CD4-positive, alpha-beta T cell (primary cell): ENCODE data around the gene TGM5. TPM values are rescaled to one million over a fixed set of nuclear protein-coding genes. Genes with fewer than 3 reads are reported as not detected.

Experiments used
- ATAC-seq: fragments of 200-7000 bp; cut with Tn5 transposase; one replicate; pipeline ENCODE4 v1.10.0; 2022; ENCODE audit warnings: mild to moderate bottlenecking; ENCODE audit not compliant: poor library complexity
- CTCF ChIA-PET: fragments of 350-600 bp; sonication (Branson Sonifier 250); formaldehyde crosslinking; loops from one replicate; lab custom pipeline; 2021; ENCODE audit warnings: antibody characterized with exemption, inconsistent platforms; lab: Charles Lee
- POLR2A ChIA-PET: fragments of 350-600 bp; sonication (Branson Sonifier 250); formaldehyde crosslinking; loops from one replicate; lab custom pipeline; 2021; ENCODE audit warnings: antibody characterized with exemption, inconsistent platforms; lab: Charles Lee
- DNase-seq, 14 experiments: peaks; one replicate each; pipeline ENCODE4 v3.0.0-alpha.2; 2013 to 2020; ENCODE audit warnings: mixed read lengths in 2 of 14
- H3K27ac ChIP-seq, 2 donors: one replicate each; pipeline versions ENCODE4 v1.5.1 to v1.7.0; 2013; ENCODE audit warnings: low read length in 2 of 2, low read depth in 1 of 2, mild to moderate bottlenecking in 1 of 2
- H3K27me3 ChIP-seq, 2 experiments: 1 replicate in 1 of 2; 2 replicates in 1 of 2; pipeline versions ENCODE4 v1.6.1 to v1.7.0; 2013; ENCODE audit warnings: low read length in 2 of 2, control low read depth in 1 of 2, mild to moderate bottlenecking in 1 of 2, moderate library complexity in 1 of 2; ENCODE audit not compliant: insufficient read depth in 2 of 2, control insufficient read depth in 1 of 2
- H3K36me3 ChIP-seq: one replicate; pipeline ENCODE4 v1.6.1; 2013; ENCODE audit warnings: low read length, control low read depth; ENCODE audit not compliant: insufficient read depth
- H3K4me1 ChIP-seq: one replicate; pipeline ENCODE4 v1.6.1; 2013; ENCODE audit warnings: low read length, control low read depth; ENCODE audit not compliant: insufficient read depth
- H3K4me3 ChIP-seq: one replicate; pipeline ENCODE4 v1.5.1; 2013; ENCODE audit warnings: mild to moderate bottlenecking, low read length, moderate library complexity
- H3K9me3 ChIP-seq, 2 experiments: 1 replicate in 1 of 2; 2 replicates in 1 of 2; pipeline versions ENCODE4 v1.6.1 to v1.7.0; 2013; ENCODE audit warnings: low read length in 2 of 2, mild to moderate bottlenecking in 2 of 2, control low read depth in 1 of 2, moderate library complexity in 1 of 2; ENCODE audit not compliant: control insufficient read depth in 1 of 2, insufficient read depth in 1 of 2
- H3K27ac Mint-ChIP-seq: one replicate; pipeline ENCODE4 v1.8.0; 2020; ENCODE audit warnings: mixed read lengths
- H3K27me3 Mint-ChIP-seq: one replicate; pipeline ENCODE4 v1.8.0; 2021; ENCODE audit warnings: mixed read lengths
- H3K36me3 Mint-ChIP-seq: one replicate; pipeline ENCODE4 v1.8.0; 2021; ENCODE audit warnings: low read depth, mixed read lengths
- H3K4me1 Mint-ChIP-seq: one replicate; pipeline ENCODE4 v1.8.0; 2021; ENCODE audit warnings: low read depth, mixed read lengths
- H3K4me3 Mint-ChIP-seq: one replicate; pipeline ENCODE4 v1.8.0; 2020; ENCODE audit warnings: mild to moderate bottlenecking, mixed read lengths
- H3K9me3 Mint-ChIP-seq: one replicate; pipeline ENCODE4 v1.8.0; 2020; ENCODE audit warnings: mixed read lengths
- CTCF ChIP-seq: fragments of 200-600 bp; IDR thresholded peaks from one replicate; pipeline ENCODE4 v1.8.0; 2022; ENCODE audit warnings: antibody characterized with exemption, mild to moderate bottlenecking
- intact Hi-C, 2 experiments: fragments of 100-400 bp; cut with DNase I in 1 of 2; cut with micrococcal nuclease in 1 of 2; formaldehyde crosslinking; loops; one replicate each; pipeline versions ENCODE4 v1.15.1 to v1.9.0; 2023 to 2025; cut with DNase I, micrococcal nuclease
- total RNA-seq, 174 experiments: library from RNA in 2 of 174; stranded (reverse) in 2 of 174; gene quantifications; one replicate each; pipeline ENCODE4 v1.2.3 and lab custom pipeline; 2021 to 2026

TGM5 gene
- total RNA-seq, 2 experiments from 2014 or later: not detected

GRCh38 chr15:43266386-43266785 is 342 bp downstream of the TGM5 start:
- Mint-ChIP-seq H3K9me3 (no peaks in the 10 kb centered on the region), H3K36me3 (no peaks in the 10 kb centered on the region), H3K27ac (no peak overlapping the region), H3K4me1 (peaks cover 5% of the 10 kb centered on the region), H3K4me3 (no peak overlapping the region), H3K27me3 (peaks cover 5% of the 10 kb centered on the region)
- peaks cover 9% of the 10 kb centered on the region for H3K4me1 ChIP-seq
- H3K9me3 ChIP-seq: no peaks in the 10 kb centered on the region
- ATAC-seq (no peak), DNase-seq (no peak)
- no peak overlapping the region for H3K27ac ChIP-seq
- H3K36me3 ChIP-seq: no peaks in the 10 kb centered on the region
- no peak for TF ChIP-seq CTCF
- intact Hi-C loops: no loop called here
- peaks cover 0 to 3% of the 10 kb centered on the region in 2 experiments for H3K27me3 ChIP-seq
- ChIA-PET CTCF (interaction anchor here (2.6 kb wide), 1 partner anchor 19 kb away, joined by 6 read pairs; no protein-coding TSS in a partner anchor), POLR2A (no interaction called here)
- H3K4me3 ChIP-seq: no peak overlapping the region

GRCh38 chr15:43260011-43260615 is 6.6 kb downstream of the TGM5 start:
- POLR2A ChIA-PET: no interaction called here
- H3K27me3 ChIP-seq: no peaks in the 10 kb centered on the region
- no peak for ATAC-seq
- Mint-ChIP-seq H3K36me3 (no peaks in the 10 kb centered on the region), H3K27me3 (no peaks in the 10 kb centered on the region), H3K4me1 (no peaks in the 10 kb centered on the region), H3K9me3 (no peaks in the 10 kb centered on the region), H3K27ac (no peak overlapping the region), H3K4me3 (no peak overlapping the region)
- H3K4me3 ChIP-seq: no peak overlapping the region
- no peaks in the 10 kb centered on the region for H3K4me1 ChIP-seq
- no peak overlapping the region for H3K27ac ChIP-seq
- H3K36me3 ChIP-seq: no peaks in the 10 kb centered on the region
- no peak for DNase-seq
- no peaks in the 10 kb centered on the region for H3K9me3 ChIP-seq
- CTCF ChIA-PET: interaction anchor here (1.0 kb wide), 1 partner anchor 34 kb away, joined by 3 read pairs; no protein-coding TSS in a partner anchor
- intact Hi-C loops: no loop called here
- TF ChIP-seq CTCF: no peak

GRCh38 chr15:43258781-43259180 is 7.9 kb downstream of the TGM5 start:
- DNase-seq (no peak), ATAC-seq (no peak)
- intact Hi-C loops: no loop called here
- TF ChIP-seq CTCF: no peak
- no peaks in the 10 kb centered on the region for H3K36me3 Mint-ChIP-seq
- no peaks in the 10 kb centered on the region for H3K36me3 ChIP-seq
- no peaks in the 10 kb centered on the region for H3K4me1 Mint-ChIP-seq
- no peak overlapping the region for H3K27ac ChIP-seq
- no peak overlapping the region for H3K4me3 ChIP-seq
- H3K4me1 ChIP-seq: peaks cover 3% of the 10 kb centered on the region
- no peak overlapping the region for H3K27ac Mint-ChIP-seq
- H3K27me3 ChIP-seq: no peaks in the 10 kb centered on the region
- ChIA-PET CTCF (interaction anchor here (1.2 kb wide), 1 partner anchor 27 kb away, joined by 6 read pairs; no protein-coding TSS in a partner anchor), POLR2A (no interaction called here)
- H3K9me3 Mint-ChIP-seq: no peaks in the 10 kb centered on the region
- H3K4me3 Mint-ChIP-seq: no peak overlapping the region
- no peaks in the 10 kb centered on the region for H3K9me3 ChIP-seq
- peaks cover 8% of the 10 kb centered on the region for H3K27me3 Mint-ChIP-seq
